ENCODE results near the gene IL4I1. TPM values are rescaled to one million over a fixed set of nuclear protein-coding genes. Genes with fewer than 3 reads are reported as not detected.
A peak's percentile ranks its signal among the peaks of the same experiment; 100 is the strongest.
"Not testable (repeated sequence)": the region's sequence is repeated elsewhere in the genome, so short reads cannot be mapped to it uniquely, and the experiment has no call there.

The IL4I1 gene
- total RNA-seq, 1 donor, result 0.43 TPM

- peak overlapping the region; percentile 95 for H3K4me3 ChIP-seq (ENCODE audit: low read depth, low read length)
- no peak for TF ChIP-seq CTCF (IDR thresholded peaks at IDR 0.05; ENCODE audit: insufficient read depth, low read depth, low read length)
- DNase-seq (ENCODE audit: low read depth), result peak; percentile 96
Observed at GRCh38 chr19:49929611-49930482, 33.2 kb upstream of the IL4I1 start.

GRCh38 chr19:49929121-49929610 lies 32.5 kb upstream of the IL4I1 start, which contains the start of the genes ATF5 and NUP62:
TSS of gene ATF5 (plus strand) at chr19:49929205. CDS start at chr19:49930851, 1,646 bp downstream.
TSS of gene NUP62 (minus strand) at chr19:49929504. CDS start at chr19:49909807, 19,697 bp downstream.
- peak within 1 kb of the TSS; percentile 95 for H3K4me3 ChIP-seq (ENCODE audit: low read depth, low read length)
- peak; percentile 79 for DNase-seq (ENCODE audit: low read depth)
- no peak for TF ChIP-seq CTCF (IDR thresholded peaks at IDR 0.05; ENCODE audit: insufficient read depth, low read depth, low read length)

GRCh38 chr19:49927526-49928264 lies 31.0 kb upstream of the IL4I1 start:
- peak overlapping the region; percentile 26 for H3K4me3 ChIP-seq (ENCODE audit: low read depth, low read length)
- no peak for DNase-seq (ENCODE audit: low read depth)
- TF ChIP-seq CTCF (IDR thresholded peaks at IDR 0.05; ENCODE audit: insufficient read depth, low read depth, low read length), result no peak

GRCh38 chr19:49926515-49926914 lies 29.8 kb upstream of the IL4I1 start:
- no peak for TF ChIP-seq CTCF (IDR thresholded peaks at IDR 0.05; ENCODE audit: insufficient read depth, low read depth, low read length)
- no peak overlapping the region for H3K4me3 ChIP-seq (ENCODE audit: low read depth, low read length)
- no peak for DNase-seq (ENCODE audit: low read depth)

- TF ChIP-seq CTCF (IDR thresholded peaks at IDR 0.05; ENCODE audit: insufficient read depth, low read depth, low read length), result no peak
- no peak for DNase-seq (ENCODE audit: low read depth)
- H3K4me3 ChIP-seq (ENCODE audit: low read depth, low read length), result no peak overlapping the region
Observed at GRCh38 chr19:49925486-49925885, 28.8 kb upstream of the IL4I1 start.

GRCh38 chr19:49924881-49925210 lies 28.2 kb upstream of the IL4I1 start:
- not testable (repeated sequence) for DNase-seq (ENCODE audit: low read depth); H3K4me3 ChIP-seq (ENCODE audit: low read depth, low read length)

Measured in fibroblast of villous mesenchyme (primary cell).